HG03571 (cell line): ENCODE measurements around the gene MYL2.

ENCODE experiments used
- ATAC-seq: cut with Tn5 transposase; IDR thresholded peaks from one replicate; pipeline ENCODE4 v1.9.1; 2021; ENCODE audit not compliant: unreplicated experiment

Gene MYL2

GRCh38 chr12:110930348-110931314 is 10.3 kb upstream of the MYL2 start:
- no peak for ATAC-seq

- no peak for ATAC-seq
Observed at GRCh38 chr12:110929818-110930217, 9.4 kb upstream of the MYL2 start.

GRCh38 chr12:110928700-110929099 is 8.3 kb upstream of the MYL2 start:
- ATAC-seq: no peak

GRCh38 chr12:110927546-110927945 is 7.2 kb upstream of the MYL2 start:
- no peak for ATAC-seq

- no peak for ATAC-seq
Observed at GRCh38 chr12:110923692-110924334, 3.4 kb upstream of the MYL2 start.

- no peak for ATAC-seq
Observed at GRCh38 chr12:110923192-110923591, 2.8 kb upstream of the MYL2 start.

- no peak for ATAC-seq
Observed at GRCh38 chr12:110922652-110923051, 2.3 kb upstream of the MYL2 start.

- ATAC-seq: no peak
Observed at GRCh38 chr12:110921262-110921661, 883 bp upstream of the MYL2 start.

- no peak for ATAC-seq
Observed at GRCh38 chr12:110919720-110920119, 659 bp downstream of the MYL2 start.

- no peak for ATAC-seq
Observed at GRCh38 chr12:110917961-110918360, 2.4 kb downstream of the MYL2 start.

- ATAC-seq: no peak
Observed at GRCh38 chr12:110917467-110917866, 2.9 kb downstream of the MYL2 start.

- ATAC-seq: no peak
Observed at GRCh38 chr12:110916295-110916875, 4.0 kb downstream of the MYL2 start.

- ATAC-seq: peak; percentile 98
Observed at GRCh38 chr12:110913119-110914056, 7.0 kb downstream of the MYL2 start.

GRCh38 chr12:110912263-110912662 is 8.1 kb downstream of the MYL2 start:
- no peak for ATAC-seq

- no peak for ATAC-seq
Observed at GRCh38 chr12:110908377-110909152, 11.8 kb downstream of the MYL2 start.

GRCh38 chr12:110907583-110907982 is 12.8 kb downstream of the MYL2 start:
- ATAC-seq: no peak

GRCh38 chr12:110906985-110907384 is 13.4 kb downstream of the MYL2 start:
- no peak for ATAC-seq

- no peak for ATAC-seq
Observed at GRCh38 chr12:110906516-110906915, 13.9 kb downstream of the MYL2 start.

GRCh38 chr12:110906083-110906482 is 14.3 kb downstream of the MYL2 start:
- ATAC-seq: no peak

- ATAC-seq: no peak
Observed at GRCh38 chr12:110903511-110903910, 16.9 kb downstream of the MYL2 start.
